ENCODE measurements around the gene KRT38. TPM values are rescaled to one million over a fixed set of nuclear protein-coding genes. Genes with fewer than 3 reads are reported as not detected.
A peak's percentile ranks its signal among the peaks of the same experiment; 100 is the strongest.

Gene KRT38
- total RNA-seq, 1 donor from 2014 or later = not detected

DNA sequence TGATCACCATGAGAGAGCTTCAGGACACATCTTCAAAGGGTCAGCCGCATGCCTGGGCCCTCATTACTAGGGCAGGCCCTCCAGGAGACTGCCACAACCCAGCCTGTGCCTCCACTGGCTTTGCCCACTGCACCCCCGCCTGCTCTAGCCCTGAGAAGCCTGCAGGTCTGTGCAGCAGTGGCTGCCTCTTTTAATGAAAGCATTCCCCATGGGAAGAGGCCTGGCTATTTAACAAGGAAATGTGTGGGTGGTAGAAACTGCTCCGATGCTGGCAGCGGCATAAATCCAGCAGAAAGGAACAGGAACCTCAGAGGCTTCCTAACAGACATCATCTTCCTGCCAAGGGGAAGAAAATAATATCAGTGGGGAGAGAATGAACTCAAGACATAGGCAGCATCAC, 26.8 kb upstream of the KRT38 start:
- no peaks in the 10 kb centered on the region for H3K36me3 ChIP-seq
- DNase-seq = no peak
- intact Hi-C loops (cut with DNase I) = no loop called here
- H3K27ac ChIP-seq = no peak overlapping the region
- H3K4me3 ChIP-seq = no peak overlapping the region
- no peaks in the 10 kb centered on the region for H3K9me3 ChIP-seq
- TF ChIP-seq, protein P1, sequence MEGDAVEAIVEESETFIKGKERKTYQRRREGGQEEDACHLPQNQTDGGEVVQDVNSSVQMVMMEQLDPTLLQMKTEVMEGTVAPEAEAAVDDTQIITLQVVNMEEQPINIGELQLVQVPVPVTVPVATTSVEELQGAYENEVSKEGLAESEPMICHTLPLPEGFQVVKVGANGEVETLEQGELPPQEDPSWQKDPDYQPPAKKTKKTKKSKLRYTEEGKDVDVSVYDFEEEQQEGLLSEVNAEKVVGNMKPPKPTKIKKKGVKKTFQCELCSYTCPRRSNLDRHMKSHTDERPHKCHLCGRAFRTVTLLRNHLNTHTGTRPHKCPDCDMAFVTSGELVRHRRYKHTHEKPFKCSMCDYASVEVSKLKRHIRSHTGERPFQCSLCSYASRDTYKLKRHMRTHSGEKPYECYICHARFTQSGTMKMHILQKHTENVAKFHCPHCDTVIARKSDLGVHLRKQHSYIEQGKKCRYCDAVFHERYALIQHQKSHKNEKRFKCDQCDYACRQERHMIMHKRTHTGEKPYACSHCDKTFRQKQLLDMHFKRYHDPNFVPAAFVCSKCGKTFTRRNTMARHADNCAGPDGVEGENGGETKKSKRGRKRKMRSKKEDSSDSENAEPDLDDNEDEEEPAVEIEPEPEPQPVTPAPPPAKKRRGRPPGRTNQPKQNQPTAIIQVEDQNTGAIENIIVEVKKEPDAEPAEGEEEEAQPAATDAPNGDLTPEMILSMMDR (IDR thresholded peaks at IDR 0.05) = no peak
- no peak for ATAC-seq
- H3K27me3 ChIP-seq = no peaks in the 10 kb centered on the region
- H3K4me1 ChIP-seq = no peaks in the 10 kb centered on the region

DNA sequence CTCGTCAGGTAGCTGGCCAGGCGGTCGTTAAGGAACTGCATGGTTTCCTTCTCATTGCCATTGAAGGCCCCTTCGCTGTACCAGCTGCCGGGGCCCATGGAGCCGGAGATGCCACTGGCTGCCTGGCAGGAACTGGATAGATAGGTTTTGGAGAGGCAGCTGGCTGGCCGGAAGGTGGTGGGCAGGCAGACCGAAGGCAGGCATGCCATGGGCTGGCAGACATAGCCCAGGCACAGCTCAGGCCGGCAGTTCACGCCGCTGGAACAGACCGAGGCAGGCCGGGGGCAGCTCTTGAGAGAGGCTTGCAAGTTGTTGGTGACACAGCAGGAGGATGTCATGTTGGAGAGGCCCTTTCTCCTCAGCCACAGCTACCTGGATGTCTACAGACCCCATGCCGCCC, 26.2 kb upstream of the KRT38 start, which contains the start of gene KRT32:
Gene KRT32, minus strand, starts transcription at position 399 of the 400 bp plus-strand sequence. Its CDS starts 61 bp downstream, at position 338.
- no peak for DNase-seq
- intact Hi-C loops (cut with DNase I) = no loop called here
- H3K9me3 ChIP-seq = no peaks in the 10 kb centered on the region
- no peak within 1 kb of the TSS for H3K4me3 ChIP-seq
- H3K27ac ChIP-seq = no peak within 1 kb of the TSS
- no peaks in the 10 kb centered on the region for H3K27me3 ChIP-seq
- ATAC-seq = no peak
- TF ChIP-seq, protein P1 (IDR thresholded peaks at IDR 0.05) = no peak
- no peaks in the 10 kb centered on the region for H3K4me1 ChIP-seq
- H3K36me3 ChIP-seq = no peaks in the 10 kb centered on the region

DNA sequence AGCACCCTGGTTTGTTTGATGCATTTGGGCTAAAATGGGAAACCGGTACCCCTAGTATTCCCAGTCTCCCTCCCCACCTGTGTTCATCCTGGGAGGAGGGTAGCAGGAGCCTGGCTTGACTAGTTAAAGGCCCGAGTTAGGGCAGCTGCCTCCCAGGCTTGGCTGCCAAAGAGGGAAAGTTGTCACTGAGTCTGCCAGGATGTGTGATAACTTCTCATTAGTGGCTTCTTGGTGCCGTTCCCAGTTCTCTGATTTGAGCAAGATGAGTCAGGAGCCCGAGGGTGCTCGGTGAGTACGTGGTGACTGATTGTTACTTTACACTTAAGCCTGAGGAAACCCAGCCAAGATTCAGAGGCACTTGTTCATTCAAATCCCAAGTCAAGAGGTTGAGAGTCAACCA, 23.9 kb upstream of the KRT38 start:
- H3K9me3 ChIP-seq = no peaks in the 10 kb centered on the region
- peak; percentile 90 for ATAC-seq
- no peak overlapping the region for H3K4me3 ChIP-seq
- no peaks in the 10 kb centered on the region for H3K27me3 ChIP-seq
- intact Hi-C loops (cut with DNase I) = no loop called here
- H3K4me1 ChIP-seq = no peaks in the 10 kb centered on the region
- H3K27ac ChIP-seq = no peak overlapping the region
- TF ChIP-seq, protein P1 (IDR thresholded peaks at IDR 0.05) = no peak
- DNase-seq = no peak
- H3K36me3 ChIP-seq = no peaks in the 10 kb centered on the region

DNA sequence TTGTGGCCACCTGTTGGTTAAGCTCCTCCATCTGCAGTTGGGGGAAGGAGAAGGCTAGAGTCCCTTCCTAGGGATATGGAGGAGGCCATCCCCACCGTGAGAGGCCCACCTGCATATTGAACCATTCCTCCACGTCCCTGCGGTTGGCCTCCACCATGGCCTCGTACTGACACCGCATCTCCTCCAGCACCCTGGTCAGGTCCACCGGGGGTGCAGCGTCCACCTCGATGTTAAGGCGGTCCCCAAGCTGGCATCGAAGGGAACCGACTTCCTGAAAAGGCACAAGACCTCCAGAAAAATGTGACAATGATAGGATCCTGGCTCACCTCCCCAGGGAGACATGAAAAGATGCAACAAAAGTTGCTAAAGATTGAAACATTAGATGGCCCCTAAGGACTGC, 23.4 kb upstream of the KRT38 start:
- intact Hi-C loops (cut with DNase I) = no loop called here
- Histone ChIP-seq H3K9me3 (no peaks in the 10 kb centered on the region), H3K27ac (no peak overlapping the region), H3K27me3 (no peaks in the 10 kb centered on the region), H3K36me3 (no peaks in the 10 kb centered on the region), H3K4me3 (no peak overlapping the region), H3K4me1 (no peaks in the 10 kb centered on the region)
- ATAC-seq = no peak
- TF ChIP-seq, protein P1 (IDR thresholded peaks at IDR 0.05) = no peak
- DNase-seq = no peak

DNA sequence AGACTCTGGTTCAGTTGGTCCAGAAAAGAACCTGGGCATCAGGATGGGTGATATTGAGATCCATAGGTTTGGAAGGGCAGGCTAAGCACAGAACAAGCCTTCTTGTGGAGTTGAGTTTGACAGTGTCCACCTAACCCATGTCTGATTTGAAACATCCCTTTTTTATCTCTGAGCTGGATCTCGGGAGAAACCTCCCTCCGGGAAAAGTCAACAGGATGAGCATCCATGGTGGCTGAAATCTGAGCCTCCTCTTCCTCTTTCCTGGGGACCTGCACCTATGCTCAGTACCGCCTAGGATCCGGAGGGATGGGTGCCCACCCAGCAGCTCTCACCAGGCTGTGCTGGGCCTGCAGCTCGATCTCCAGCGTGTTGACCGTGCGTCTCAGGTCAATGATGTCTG, 23.0 kb upstream of the KRT38 start:
- Histone ChIP-seq H3K36me3 (no peaks in the 10 kb centered on the region), H3K4me1 (no peaks in the 10 kb centered on the region), H3K27me3 (no peaks in the 10 kb centered on the region), H3K9me3 (no peaks in the 10 kb centered on the region), H3K4me3 (no peak overlapping the region), H3K27ac (no peak overlapping the region)
- no peak for ATAC-seq
- TF ChIP-seq, protein P1 (IDR thresholded peaks at IDR 0.05) = no peak
- intact Hi-C loops (cut with DNase I) = no loop called here
- DNase-seq = no peak

DNA sequence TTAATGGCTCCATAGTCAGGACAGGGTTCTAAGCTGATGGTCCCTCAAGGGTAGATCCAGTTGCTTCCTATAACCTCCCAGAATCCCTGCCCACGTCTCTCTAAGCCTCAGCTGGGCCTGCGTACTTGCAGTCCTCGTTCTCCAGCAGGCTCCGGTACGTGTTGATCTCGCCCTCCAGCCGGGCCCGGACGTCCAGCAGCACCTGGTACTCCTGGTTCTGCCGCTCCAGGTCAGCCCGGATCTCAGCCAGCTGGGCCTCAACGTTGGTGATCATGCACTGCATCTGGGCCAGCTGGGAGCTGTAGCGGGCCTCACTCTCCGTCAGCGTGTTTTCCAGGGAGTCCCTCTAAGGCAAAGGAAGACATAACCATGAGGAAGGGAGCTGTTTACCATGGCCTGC, 21.9 kb upstream of the KRT38 start:
- ATAC-seq (no peak), DNase-seq (no peak)
- Histone ChIP-seq H3K9me3 (no peaks in the 10 kb centered on the region), H3K36me3 (no peaks in the 10 kb centered on the region), H3K27ac (no peak overlapping the region), H3K27me3 (no peaks in the 10 kb centered on the region), H3K4me3 (no peak overlapping the region), H3K4me1 (no peaks in the 10 kb centered on the region)
- intact Hi-C loops (cut with DNase I) = no loop called here
- TF ChIP-seq, protein P1 (IDR thresholded peaks at IDR 0.05) = no peak

Measured in upper lobe of right lung (tissue), 1 donor.